Measurements from ENCODE around the gene HOTAIR. TPM values are rescaled to one million over a fixed set of nuclear protein-coding genes. Genes with fewer than 3 reads are reported as not detected.

The HOTAIR gene
- total and polyA plus RNA-seq, 9 donors = 0.02 to 1.2 (median 0.28) TPM; not detected in 5

DNA sequence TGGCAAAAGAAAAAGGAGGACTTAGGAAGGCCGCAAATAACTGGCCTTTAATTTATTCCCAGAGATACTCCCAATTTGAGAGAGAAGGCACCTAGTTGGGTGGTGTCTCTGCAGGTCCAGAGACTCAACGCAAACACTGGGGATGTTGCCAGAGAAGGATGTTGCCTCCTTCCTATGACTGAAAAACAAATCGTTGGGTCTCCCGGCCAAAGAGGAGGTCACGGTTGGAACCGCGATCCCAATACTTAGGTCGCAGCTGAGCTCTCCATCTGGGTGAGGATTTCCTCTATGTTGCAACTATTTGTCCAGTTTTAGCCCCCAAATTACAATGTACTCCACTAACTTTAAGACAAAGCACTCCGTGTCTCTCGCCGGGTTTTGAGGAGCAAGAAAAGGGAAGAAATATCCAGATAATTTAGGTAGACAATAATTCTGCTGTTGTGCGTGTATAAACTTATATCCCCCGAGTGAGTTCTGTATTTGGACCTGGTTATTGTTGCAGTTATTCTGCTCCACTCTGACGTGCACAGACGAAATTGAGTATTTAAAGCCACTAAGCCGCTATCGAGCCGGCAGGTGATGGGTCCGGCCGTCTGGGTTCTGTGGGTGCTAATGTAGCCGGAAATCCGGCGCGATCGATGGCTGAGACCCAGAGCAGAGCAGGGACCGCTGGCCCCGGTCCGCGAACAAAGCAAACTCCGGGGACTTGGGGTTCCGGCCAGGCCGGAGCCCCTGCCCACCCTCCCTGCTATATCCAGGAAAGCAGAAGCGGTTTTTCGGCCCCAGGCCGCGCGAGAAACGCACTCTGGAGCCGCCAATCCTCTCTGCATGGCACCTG lies 14.3 kb downstream of the HOTAIR start:
- intact Hi-C loops (cut with DNase I) = no loop called here
- Histone ChIP-seq H3K27me3 (peaks cover 13% of the 10 kb centered on the region), H3K27ac (no peak overlapping the region), H3K4me1 (ENCODE audit: insufficient read depth) (peaks cover 2% of the 10 kb centered on the region), H3K4me3 (no peak overlapping the region), H3K36me3 (no peaks in the 10 kb centered on the region), H3K9me3 (no peaks in the 10 kb centered on the region)
- no peak for DNase-seq
- WGBS, 3 donors = 11 to 20% (median 12%) methylated on average over 39 of the region's 39 CpGs
- TF ChIP-seq, protein P1, sequence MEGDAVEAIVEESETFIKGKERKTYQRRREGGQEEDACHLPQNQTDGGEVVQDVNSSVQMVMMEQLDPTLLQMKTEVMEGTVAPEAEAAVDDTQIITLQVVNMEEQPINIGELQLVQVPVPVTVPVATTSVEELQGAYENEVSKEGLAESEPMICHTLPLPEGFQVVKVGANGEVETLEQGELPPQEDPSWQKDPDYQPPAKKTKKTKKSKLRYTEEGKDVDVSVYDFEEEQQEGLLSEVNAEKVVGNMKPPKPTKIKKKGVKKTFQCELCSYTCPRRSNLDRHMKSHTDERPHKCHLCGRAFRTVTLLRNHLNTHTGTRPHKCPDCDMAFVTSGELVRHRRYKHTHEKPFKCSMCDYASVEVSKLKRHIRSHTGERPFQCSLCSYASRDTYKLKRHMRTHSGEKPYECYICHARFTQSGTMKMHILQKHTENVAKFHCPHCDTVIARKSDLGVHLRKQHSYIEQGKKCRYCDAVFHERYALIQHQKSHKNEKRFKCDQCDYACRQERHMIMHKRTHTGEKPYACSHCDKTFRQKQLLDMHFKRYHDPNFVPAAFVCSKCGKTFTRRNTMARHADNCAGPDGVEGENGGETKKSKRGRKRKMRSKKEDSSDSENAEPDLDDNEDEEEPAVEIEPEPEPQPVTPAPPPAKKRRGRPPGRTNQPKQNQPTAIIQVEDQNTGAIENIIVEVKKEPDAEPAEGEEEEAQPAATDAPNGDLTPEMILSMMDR (IDR thresholded peaks at IDR 0.05) = no peak
- no peak for TF ChIP-seq EP300 (IDR thresholded peaks at IDR 0.05)
- no peak for TF ChIP-seq POLR2A (IDR thresholded peaks at IDR 0.05)

DNA sequence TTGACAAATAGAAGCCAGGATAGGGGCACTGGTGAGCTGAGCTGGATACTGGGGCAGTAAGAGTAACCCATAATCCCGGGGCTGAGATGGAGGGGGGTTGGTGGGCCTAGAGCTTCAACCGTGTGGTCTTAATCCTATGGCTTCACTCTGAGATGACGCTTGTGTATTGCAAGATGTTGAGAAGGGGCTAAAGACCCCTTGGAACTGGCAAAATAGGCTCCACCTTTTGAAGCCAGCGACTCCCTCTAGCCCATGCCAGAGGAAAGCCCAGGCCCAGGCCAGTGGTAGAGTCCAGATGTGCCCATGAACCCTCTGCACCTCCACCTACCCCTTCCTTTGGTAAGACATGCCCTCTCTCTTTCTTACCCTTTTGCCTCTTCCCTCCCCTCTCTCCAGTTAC lies 15.4 kb downstream of the HOTAIR start:
- TF ChIP-seq POLR2A (IDR thresholded peaks at IDR 0.05) (no peak), EP300 (IDR thresholded peaks at IDR 0.05) (no peak)
- TF ChIP-seq, protein P1 (IDR thresholded peaks at IDR 0.05) = no peak
- peaks cover 2% of the 10 kb centered on the region for H3K4me1 ChIP-seq (ENCODE audit: insufficient read depth)
- intact Hi-C loops (cut with DNase I) = no loop called here
- no peaks in the 10 kb centered on the region for H3K36me3 ChIP-seq
- 18 to 21% (median 21%) methylated on average over 4 of the region's 4 CpGs for WGBS, 3 donors
- H3K4me3 ChIP-seq = no peak overlapping the region
- no peak for DNase-seq
- H3K9me3 ChIP-seq = no peaks in the 10 kb centered on the region
- peaks cover 12% of the 10 kb centered on the region for H3K27me3 ChIP-seq
- no peak overlapping the region for H3K27ac ChIP-seq

DNA sequence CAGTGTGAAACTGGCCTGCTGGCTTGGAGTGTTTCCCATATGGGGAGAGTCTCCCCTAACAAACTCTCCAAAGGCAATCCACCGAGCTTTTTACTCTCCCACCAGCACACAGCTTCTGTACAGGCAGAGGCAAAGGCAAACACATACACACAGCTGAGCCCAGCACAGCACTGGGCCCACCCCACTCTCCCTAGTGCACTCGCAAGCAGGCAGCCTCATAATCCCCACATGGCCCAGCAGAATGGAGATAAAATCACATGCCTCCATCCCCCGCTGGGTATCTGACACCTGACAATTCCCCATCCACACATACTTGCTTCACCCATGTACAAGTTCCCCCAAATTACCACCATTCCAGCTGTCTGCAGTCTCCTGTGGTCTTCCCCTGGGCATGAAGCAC lies 16.6 kb downstream of the HOTAIR start:
- no peaks in the 10 kb centered on the region for H3K9me3 ChIP-seq
- peaks cover 13% of the 10 kb centered on the region for H3K27me3 ChIP-seq
- WGBS, 3 donors = 26 to 56% (median 28%) methylated on average over 3 of the region's 3 CpGs
- no peak overlapping the region for H3K27ac ChIP-seq
- no peak for DNase-seq
- TF ChIP-seq POLR2A (IDR thresholded peaks at IDR 0.05) (no peak), EP300 (IDR thresholded peaks at IDR 0.05) (no peak)
- TF ChIP-seq, protein P1 (IDR thresholded peaks at IDR 0.05) = no peak
- peaks cover 2% of the 10 kb centered on the region for H3K4me1 ChIP-seq (ENCODE audit: insufficient read depth)
- H3K4me3 ChIP-seq = no peak overlapping the region
- H3K36me3 ChIP-seq = no peaks in the 10 kb centered on the region
- intact Hi-C loops (cut with DNase I) = no loop called here

DNA sequence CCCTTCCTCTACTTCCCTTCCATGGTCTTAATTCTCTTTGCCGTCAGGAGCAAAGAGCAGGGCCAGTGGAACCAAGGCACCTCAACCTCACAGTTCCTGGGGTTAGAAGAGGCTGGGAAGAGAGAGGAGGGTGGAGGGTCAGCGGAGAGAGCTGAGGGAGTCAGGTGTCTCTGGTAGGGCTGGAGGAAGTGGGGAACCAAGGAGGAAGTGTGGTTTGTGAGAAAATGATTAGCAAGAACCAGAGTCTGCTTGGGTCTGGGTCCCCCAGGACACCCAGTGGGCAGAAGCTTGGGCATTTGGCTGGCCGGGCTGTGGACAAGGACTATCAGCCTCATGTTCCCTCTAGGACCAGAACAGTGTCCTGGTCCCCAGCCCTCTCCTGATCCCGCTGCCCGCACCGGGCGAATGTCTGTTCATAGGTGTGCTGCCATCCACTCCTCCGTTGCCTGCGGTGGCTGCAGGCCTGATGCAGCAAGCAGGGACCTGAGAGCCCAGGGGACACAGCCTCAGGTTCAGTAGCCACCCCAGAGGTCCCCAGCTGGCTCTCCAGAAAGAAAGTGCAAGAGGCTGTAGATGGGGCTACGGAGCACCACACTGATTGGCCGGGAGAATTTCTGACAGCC lies 17.7 kb downstream of the HOTAIR start:
- H3K27ac ChIP-seq = no peak overlapping the region
- no peaks in the 10 kb centered on the region for H3K9me3 ChIP-seq
- 14 to 27% (median 24%) methylated on average over 11 of the region's 11 CpGs for WGBS, 3 donors
- no peaks in the 10 kb centered on the region for H3K36me3 ChIP-seq
- DNase-seq = no peak
- TF ChIP-seq EP300 (IDR thresholded peaks at IDR 0.05) (no peak), POLR2A (IDR thresholded peaks at IDR 0.05) (no peak)
- TF ChIP-seq, protein P1 (IDR thresholded peaks at IDR 0.05) = no peak
- H3K4me1 ChIP-seq (ENCODE audit: insufficient read depth) = peaks cover 2% of the 10 kb centered on the region
- no peak overlapping the region for H3K4me3 ChIP-seq
- intact Hi-C loops (cut with DNase I) = no loop called here
- H3K27me3 ChIP-seq = peaks cover 11% of the 10 kb centered on the region
